T-helper 1 cell (primary cell): ENCODE results near the gene CHST5.
A peak's percentile ranks its signal among the peaks of the same experiment; 100 is the strongest.
"Not testable (repeated sequence)": the region's sequence is repeated elsewhere in the genome, so short reads cannot be mapped to it uniquely, and the experiment has no call there.

Source experiments
- DNase-seq, 5 donors: peaks; one replicate each; pipeline ENCODE4 v3.0.0-alpha.2; 2012 to 2020

The CHST5 gene

DNA sequence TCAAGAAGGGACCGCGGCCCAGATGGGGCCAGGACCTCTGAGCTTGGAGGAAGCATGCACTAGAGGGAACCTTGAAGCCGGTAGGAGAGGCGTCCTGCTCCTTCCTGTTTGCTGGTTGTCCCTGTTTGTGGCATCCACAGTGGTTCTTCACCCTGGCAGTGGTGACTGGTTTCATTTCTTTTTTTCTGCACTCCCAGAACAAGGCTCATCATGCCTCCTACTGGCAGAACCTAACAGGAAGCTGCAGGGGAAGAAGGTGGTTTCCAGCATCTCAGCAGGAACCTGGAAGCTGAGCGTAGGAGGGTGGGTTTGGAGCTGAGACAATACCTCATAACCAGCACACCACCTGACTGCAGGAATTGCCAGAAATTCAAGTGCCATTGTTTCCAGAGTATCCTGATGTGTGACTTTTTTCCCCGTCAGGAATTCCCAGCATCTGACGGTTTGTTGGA, 14.3 kb upstream of the CHST5 start:
- DNase-seq: peak in 1 of 5 donors; percentile 42

GRCh38 chr16:75548456-75548855, 12.5 kb upstream of the CHST5 start:
- not testable (repeated sequence) for DNase-seq

DNA sequence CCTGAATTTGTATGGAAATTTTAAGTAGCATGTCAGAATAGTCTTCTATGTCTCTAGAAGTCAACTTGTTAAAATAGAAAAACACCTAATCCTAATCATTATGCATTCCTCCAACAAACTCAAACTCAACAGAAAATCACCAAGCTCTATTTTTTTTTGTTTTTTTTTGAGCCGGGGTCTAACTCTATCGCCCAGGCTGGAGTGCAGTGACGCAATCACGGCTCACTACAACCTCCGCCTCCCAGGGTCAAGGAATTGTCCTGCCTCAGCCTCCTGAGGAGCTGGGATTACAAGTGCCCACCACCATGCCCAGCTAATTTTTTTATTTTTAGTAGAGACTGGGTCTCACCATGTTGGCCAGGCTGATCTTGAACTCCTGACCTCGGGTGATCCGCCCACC, 10.4 kb upstream of the CHST5 start:
- DNase-seq: no peak

GRCh38 chr16:75545879-75546278, 10.0 kb upstream of the CHST5 start:
- not testable (repeated sequence) for DNase-seq

DNA sequence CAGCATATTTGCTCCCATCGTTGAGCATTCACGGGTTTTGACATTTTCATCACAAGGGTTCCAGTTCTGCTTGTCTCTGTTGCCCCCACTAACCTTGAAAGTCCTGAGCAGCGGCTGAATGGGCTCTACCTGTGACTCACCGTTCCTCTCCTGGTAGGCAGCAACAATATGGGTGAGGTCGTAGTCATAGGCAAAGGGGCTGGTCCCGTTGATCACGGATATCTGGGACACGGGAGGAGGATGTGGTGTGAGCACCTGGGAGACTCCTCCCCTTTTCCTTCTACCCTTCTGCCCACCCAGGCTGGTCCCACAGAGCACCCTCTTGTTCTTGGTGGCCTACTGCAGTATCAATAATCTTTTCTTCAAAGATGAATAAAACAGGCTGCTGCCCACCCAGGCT, 6.6 kb upstream of the CHST5 start:
- DNase-seq: not testable (repeated sequence)

DNA sequence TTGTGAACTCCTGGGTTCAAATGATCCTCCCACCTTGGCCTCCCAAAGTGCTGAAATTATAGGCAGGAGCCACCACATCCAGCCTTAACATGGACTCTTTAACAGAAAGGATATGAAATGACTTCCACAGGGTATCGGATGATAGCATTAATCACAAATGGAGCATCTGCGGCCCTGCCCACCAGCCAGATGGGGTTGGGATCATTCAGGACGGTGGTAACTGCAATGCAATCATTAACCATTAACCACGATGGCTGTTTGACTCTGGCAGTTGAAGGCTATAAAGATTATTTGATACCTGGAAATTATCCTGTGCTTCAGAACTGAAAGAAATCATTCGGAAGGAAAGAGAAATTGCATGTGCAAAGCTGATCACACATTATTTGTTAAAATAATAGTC, 5.3 kb upstream of the CHST5 start:
- DNase-seq: no peak

- not testable (repeated sequence) for DNase-seq
These were observed 3.1 kb upstream of the CHST5 start for GRCh38 chr16:75538882-75539565.

DNA sequence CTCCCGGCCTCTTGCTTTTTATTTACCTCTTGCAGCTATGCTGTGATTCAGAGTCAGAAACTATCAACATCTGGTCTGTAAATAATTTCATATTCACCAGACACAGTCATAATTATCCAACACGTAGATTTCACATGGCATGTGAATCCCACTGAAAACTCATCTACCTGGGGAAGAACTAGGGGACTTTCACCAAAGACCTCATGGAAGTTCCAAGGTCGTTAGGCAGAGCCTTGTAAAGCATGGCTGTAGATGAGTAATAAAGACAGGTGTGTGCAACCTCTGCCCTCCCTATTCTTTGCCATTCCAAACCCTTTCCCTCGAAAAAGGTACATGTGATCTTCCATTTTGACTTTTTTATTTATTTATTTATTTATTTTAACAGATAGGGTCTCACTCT, 1.9 kb upstream of the CHST5 start:
- DNase-seq: no peak

GRCh38 chr16:75535211-75535843, 581 bp downstream of the CHST5 start:
- no peak for DNase-seq

DNA sequence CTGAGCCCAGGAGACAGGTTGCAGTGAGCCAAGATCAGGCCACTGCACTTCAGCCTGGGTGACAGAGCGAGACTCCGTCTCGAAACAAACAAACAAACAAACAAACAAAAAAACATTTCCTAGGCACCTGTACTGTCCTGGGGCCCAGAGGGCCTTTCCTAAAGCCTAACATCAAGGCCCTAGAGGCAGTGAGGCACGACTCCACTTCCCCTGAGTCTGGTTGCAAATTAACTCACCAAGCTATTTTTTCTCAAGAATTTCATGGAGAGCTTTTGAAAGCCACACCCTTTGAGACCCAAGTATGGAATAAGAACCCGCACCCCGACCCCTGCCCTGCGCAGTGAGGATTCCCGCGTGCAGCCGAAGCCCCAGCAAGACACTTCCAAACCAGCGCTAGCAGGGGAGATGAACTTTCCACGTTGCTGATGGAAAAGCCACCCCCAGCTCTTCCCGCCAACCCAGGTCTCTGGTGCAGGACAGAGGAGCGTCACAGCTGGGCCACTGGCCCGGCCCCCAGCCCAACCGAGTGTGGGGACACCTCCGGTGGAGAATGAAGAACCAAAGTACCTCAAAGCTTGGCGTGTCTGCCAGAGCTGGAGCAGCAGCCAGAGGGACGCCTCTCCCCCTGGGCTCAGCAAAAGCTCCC, 1.2 kb downstream of the CHST5 start:
- DNase-seq: no peak

GRCh38 chr16:75532791-75533190, 3.1 kb downstream of the CHST5 start:
- DNase-seq: no peak

DNA sequence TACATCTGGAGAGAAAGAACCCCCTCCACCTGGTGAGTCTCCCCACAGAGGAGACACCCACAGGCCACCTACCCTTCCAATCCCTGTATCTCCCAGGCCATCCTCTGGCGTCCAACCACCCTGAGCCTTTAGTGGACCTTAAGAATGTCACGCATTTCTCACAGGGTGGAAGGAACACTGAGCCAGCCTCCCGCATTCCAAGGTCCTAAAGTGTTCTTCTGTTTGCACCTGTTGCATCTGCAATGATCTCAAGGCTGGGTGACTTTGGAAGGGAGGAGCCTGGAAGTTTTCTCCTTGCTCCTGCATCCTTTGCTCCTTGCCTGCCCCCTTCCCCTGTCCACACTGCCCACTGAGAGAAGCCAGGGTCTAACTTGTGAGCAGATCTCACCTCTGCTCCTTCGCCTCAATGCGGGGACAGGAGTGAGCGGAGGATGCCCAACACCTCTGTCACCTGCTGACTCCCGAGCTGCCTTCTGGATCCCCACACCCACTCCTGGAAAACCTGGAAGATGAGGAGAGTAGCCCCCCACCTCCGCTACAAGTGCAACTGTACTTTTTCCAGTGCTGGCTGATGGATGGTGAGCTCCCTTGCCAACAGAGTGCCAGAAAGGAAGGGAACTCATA, 3.7 kb downstream of the CHST5 start:
- DNase-seq: no peak

DNA sequence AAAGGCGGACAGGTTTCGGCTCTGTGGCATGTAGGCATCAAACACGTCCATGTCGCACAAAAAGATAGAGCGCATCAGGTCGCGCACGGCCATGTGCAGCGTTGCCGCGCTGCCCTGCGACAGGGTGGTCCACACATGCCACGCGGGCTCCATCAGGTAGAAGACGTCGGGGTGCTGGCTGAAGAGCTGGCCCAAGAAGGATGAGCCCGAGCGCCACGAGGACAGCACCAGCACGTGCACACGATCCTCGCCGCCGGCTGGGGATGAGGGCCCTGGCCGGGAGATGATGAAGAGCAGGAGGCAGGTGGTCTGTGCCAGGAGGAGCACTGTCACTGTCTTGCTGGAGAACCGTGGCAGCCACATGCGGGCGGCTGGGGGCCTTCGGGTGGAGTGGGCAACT, 5.9 kb downstream of the CHST5 start:
- DNase-seq: no peak

DNA sequence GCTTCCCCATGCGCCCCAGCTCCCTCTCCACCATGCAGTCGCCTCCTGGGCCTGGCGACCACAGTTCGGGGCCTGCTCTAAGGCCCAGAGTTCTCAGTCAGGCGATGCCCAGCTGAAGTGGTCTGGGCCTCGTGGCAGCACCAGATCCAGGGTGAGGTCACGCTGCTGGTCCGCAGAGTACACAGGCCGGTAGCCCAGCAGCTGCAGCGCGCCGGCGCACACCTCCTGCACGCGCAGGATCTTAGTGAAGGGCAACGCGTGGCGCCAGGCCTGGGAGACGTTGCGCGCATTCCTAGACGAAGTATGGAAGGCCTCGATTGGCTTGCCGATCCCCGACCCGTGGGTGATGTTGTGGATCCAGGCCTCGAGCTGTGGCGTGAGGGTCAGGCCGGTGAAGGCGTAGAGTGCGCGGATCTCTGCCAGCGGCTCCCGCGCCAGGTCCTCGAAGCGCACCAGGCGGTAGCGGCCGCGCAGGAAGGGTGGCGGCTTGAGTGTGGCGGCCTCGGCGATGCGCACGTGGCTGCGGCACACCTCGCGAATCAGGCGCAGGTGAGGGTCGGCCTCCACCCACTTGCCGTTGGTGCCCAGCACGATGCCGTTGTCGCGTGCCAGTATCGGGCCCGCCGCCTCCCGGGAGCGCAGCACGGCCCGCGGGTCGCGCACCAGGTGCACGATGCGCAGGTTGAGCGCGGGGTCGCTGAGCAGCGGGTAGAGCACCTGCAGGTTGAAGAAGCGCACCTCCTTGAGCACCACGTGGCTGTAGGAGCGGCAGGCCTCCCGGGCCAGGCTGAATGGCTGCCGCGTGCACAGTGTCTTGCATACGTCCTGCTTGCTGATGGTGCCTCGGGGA, 6.6 kb downstream of the CHST5 start:
- DNase-seq: no peak

- no peak for DNase-seq
These were observed 8.0 kb downstream of the CHST5 start for GRCh38 chr16:75527825-75528299.

- no peak for DNase-seq
These were observed 9.7 kb downstream of the CHST5 start for GRCh38 chr16:75526032-75526790.

DNA sequence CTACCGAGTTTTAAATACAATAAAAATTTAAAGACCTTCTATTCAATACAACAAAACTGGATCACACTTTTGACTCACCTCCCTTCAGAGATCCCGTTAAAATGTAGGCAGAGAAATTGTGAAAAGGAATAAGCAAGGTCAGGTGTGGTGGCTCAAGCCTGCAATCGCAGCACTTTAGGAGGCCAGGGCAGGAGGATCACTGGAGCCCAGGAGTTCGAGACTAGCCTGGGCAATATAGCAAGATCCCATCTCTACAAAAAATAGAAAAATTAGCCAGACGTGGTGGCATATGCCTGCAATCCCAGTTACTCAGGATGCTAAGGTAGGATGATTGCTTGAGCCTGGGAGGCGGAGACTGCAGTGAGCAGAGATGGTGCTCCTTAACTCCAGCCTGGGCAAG, 16.7 kb downstream of the CHST5 start:
- no peak for DNase-seq

GRCh38 chr16:75516189-75516966, 19.5 kb downstream of the CHST5 start:
- peak in 2 of 5 donors; percentile 18 to 24 for DNase-seq

- no peak for DNase-seq
These were observed 21.6 kb downstream of the CHST5 start for GRCh38 chr16:75514296-75514695.

DNA sequence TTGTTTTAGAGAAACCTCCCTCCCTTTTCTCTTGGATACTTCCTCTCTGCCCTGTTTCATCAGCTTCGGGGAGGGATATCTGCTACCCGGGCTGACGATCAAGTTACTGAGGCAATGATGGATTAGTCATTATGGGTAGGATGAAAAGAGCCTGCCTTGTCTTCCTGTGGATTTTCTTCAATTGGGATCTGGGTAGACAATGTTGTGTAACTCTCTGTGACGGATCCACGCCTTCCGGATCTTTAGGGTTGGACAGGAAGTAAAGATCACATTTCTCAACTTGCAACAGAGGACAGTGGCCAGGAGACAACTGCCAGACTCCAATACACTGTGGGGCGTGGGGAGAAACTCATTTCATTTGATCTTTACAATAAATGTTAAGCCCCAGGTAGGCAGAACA, 29.3 kb downstream of the CHST5 start:
- DNase-seq: no peak

DNA sequence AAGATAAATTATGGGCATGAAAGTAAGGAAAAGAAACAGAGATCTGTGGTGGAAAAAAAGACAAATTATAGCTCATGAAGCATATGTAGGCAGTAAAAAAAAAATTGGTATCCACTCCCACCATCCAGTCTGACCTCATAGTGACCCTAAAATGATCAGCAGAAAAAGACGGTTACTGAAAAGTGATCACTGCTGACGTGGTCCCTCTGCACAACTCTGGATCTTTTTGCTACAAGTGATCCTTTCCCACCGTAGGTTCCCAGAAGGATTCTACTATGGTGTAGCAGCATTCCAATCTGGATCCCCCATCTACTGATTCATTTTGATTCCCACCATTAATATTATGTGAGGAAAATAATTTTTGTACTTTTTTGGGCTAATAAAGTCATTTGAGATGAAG, 29.8 kb downstream of the CHST5 start:
- DNase-seq: no peak
